Mesendoderm (in vitro differentiated cells): ENCODE data around the gene PRMT3.

Experiments
- DNase-seq: peaks from one replicate; pipeline ENCODE4 v3.0.0; 2013
- H2AK5ac ChIP-seq: 2 replicates; pipeline ENCODE4 v1.6.1; 2013; ENCODE audit warnings: low read length, inconsistent platforms
- H2BK120ac ChIP-seq: 2 replicates; pipeline ENCODE4 v1.6.1; 2013; ENCODE audit warnings: low read depth, mild to moderate bottlenecking, low read length, moderate library complexity, mixed read lengths
- H2BK15ac ChIP-seq: replicated peaks from 2 replicates; pipeline ENCODE4 v1.6.1; 2013; ENCODE audit warnings: low read depth, mild to moderate bottlenecking, moderate library complexity
- H2BK5ac ChIP-seq: 2 replicates; pipeline ENCODE4 v1.6.1; 2013; ENCODE audit warnings: low read length, inconsistent platforms
- H3K18ac ChIP-seq: 2 replicates; pipeline ENCODE4 v1.6.1; 2013; ENCODE audit warnings: mild to moderate bottlenecking, low read length, mixed read lengths
- H3K23ac ChIP-seq: one replicate; pipeline ENCODE4 v1.6.1; 2013; ENCODE audit warnings: low read length
- H3K27ac ChIP-seq: 2 replicates; pipeline ENCODE4 v1.5.1; 2013; ENCODE audit warnings: low read depth, mild to moderate bottlenecking, inconsistent platforms, low read length, moderate library complexity
- H3K27me3 ChIP-seq: 2 replicates; pipeline ENCODE4 v1.6.1; 2013; ENCODE audit warnings: low read length, control low read depth, mild to moderate bottlenecking, inconsistent platforms; ENCODE audit not compliant: insufficient read depth, poor library complexity
- H3K36me3 ChIP-seq: 2 replicates; pipeline ENCODE4 v1.6.1; 2013; ENCODE audit warnings: low read length, inconsistent platforms; ENCODE audit not compliant: control insufficient read depth, insufficient read depth
- H3K4ac ChIP-seq: one replicate; pipeline ENCODE4 v1.6.1; 2013; ENCODE audit warnings: low read depth, mild to moderate bottlenecking, low read length, moderate library complexity
- H3K4me1 ChIP-seq: 2 replicates; pipeline ENCODE4 v1.6.1; 2013; ENCODE audit warnings: low read depth, low read length, inconsistent platforms; ENCODE audit not compliant: control insufficient read depth
- H3K4me2 ChIP-seq: 2 replicates; pipeline ENCODE4 v1.6.1; 2013; ENCODE audit warnings: low read length
- H3K4me3 ChIP-seq: 2 replicates; pipeline ENCODE4 v1.5.1; 2013; ENCODE audit warnings: mild to moderate bottlenecking, low read length
- H3K56ac ChIP-seq: one replicate; pipeline ENCODE4 v1.6.1; 2013; ENCODE audit warnings: low read length
- H3K79me1 ChIP-seq: 2 replicates; pipeline ENCODE4 v1.6.1; 2013; ENCODE audit warnings: low read length, inconsistent platforms
- H3K79me2 ChIP-seq: 2 replicates; pipeline ENCODE4 v1.6.1; 2013; ENCODE audit warnings: mild to moderate bottlenecking, low read length; ENCODE audit not compliant: control insufficient read depth, insufficient read depth
- H3K9ac ChIP-seq: 2 replicates; pipeline ENCODE4 v1.6.1; 2013; ENCODE audit warnings: low read length, inconsistent platforms
- H4K5ac ChIP-seq: one replicate; pipeline ENCODE4 v1.6.1; 2013; ENCODE audit warnings: low read length
- H4K8ac ChIP-seq: one replicate; pipeline ENCODE4 v1.6.1; 2013; ENCODE audit warnings: low read depth, mild to moderate bottlenecking, control low read depth, low read length, moderate library complexity
- WGBS: extraction: QIAGEN DNeasy Blood & Tissue Kit; methylation state at CpG from one replicate; pipeline ENCODE4 v1.1.7; 2013; ENCODE audit warnings: low lambda C conversion rate, missing lambda C conversion rate; ENCODE audit not compliant: insufficient coverage; ENCODE audit errors: extremely low coverage; 5-methylcytosine and 5-hydroxymethylcytosine counted together

The PRMT3 gene

GRCh38 chr11:20501252-20501651 lies 113.7 kb downstream of the PRMT3 start:
- Histone ChIP-seq H3K4ac (no peak overlapping the region), H3K27me3 (no peaks in the 10 kb centered on the region), H3K27ac (no peak overlapping the region), H3K79me1 (no peaks in the 10 kb centered on the region), H3K4me2 (no peak overlapping the region), H2AK5ac (no peak overlapping the region), H3K4me1 (no peaks in the 10 kb centered on the region), H4K8ac (no peak overlapping the region), H3K36me3 (no peaks in the 10 kb centered on the region), H2BK5ac (no peak overlapping the region), H3K56ac (no peak overlapping the region), H3K4me3 (no peak overlapping the region), H2BK15ac (no peak overlapping the region), H3K18ac (no peak overlapping the region), H4K5ac (no peak overlapping the region), H3K9ac (no peak overlapping the region), H2BK120ac (no peak overlapping the region), H3K23ac (no peak overlapping the region), H3K79me2 (no peaks in the 10 kb centered on the region)
- DNase-seq: no peak

DNA sequence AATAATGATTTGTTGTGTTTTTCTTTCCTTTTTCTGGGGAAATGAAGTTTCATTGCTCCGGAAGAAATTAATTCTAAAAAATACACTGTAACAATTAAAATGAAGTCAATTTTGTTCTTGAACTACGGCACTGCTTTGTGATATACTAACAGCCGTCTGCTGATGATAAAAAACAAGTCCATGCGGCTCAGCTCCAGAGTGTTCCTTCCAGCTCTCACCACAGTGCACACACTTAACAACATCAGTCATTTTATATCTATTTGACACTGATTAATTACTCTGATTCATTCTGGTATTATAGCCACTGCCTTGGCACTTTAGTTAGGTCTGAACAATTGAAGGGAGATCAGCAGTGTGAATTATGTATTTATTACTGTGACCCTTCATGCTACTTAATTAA lies 114.5 kb downstream of the PRMT3 start:
- Histone ChIP-seq H3K79me1 (no peaks in the 10 kb centered on the region), H2BK15ac (no peak overlapping the region), H3K4me3 (no peak overlapping the region), H3K4ac (no peak overlapping the region), H4K8ac (no peak overlapping the region), H3K23ac (no peak overlapping the region), H3K4me2 (no peak overlapping the region), H2BK5ac (no peak overlapping the region), H3K27me3 (no peaks in the 10 kb centered on the region), H4K5ac (no peak overlapping the region), H3K18ac (no peak overlapping the region), H2BK120ac (no peak overlapping the region), H3K4me1 (no peaks in the 10 kb centered on the region), H2AK5ac (no peak overlapping the region), H3K79me2 (no peaks in the 10 kb centered on the region), H3K9ac (no peak overlapping the region), H3K27ac (no peak overlapping the region), H3K56ac (no peak overlapping the region), H3K36me3 (no peaks in the 10 kb centered on the region)
- no CpG with 5 or more reads among the region's 4 CpGs for WGBS
- no peak for DNase-seq

DNA sequence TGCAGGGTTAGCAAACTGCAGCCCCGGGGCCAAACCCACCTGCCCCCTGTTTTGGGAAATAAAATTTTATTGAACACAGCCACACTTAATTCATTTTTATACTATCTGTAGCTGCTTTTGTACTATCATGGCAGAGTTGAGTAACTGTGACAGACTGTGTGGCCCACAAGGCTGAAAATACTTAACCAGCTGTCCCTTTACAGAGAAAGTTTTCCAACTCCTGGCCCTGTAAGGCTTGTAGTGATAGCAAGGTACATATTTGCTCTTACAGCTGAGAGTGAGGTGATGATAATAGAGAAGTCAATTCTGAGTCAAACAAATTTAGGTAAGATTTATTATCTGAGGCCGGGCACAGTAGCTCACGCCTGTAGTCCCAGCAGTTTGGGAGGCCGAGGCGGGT lies 124.5 kb downstream of the PRMT3 start:
- Histone ChIP-seq H3K4ac (no peak overlapping the region), H2BK5ac (no peak overlapping the region), H3K4me3 (no peak overlapping the region), H3K79me1 (no peaks in the 10 kb centered on the region), H3K27ac (no peak overlapping the region), H4K5ac (no peak overlapping the region), H2BK15ac (no peak overlapping the region), H3K79me2 (no peaks in the 10 kb centered on the region), H3K18ac (no peak overlapping the region), H2BK120ac (no peak overlapping the region), H3K9ac (no peak overlapping the region), H3K56ac (no peak overlapping the region), H3K23ac (no peak overlapping the region), H3K36me3 (no peaks in the 10 kb centered on the region), H3K4me2 (no peak overlapping the region), H4K8ac (peak overlapping the region; percentile 39), H3K4me1 (peaks cover 4% of the 10 kb centered on the region), H2AK5ac (no peak overlapping the region), H3K27me3 (no peaks in the 10 kb centered on the region)
- no peak for DNase-seq
- no CpG with 5 or more reads among the region's 5 CpGs for WGBS

- H3K79me1 ChIP-seq: no peaks in the 10 kb centered on the region
- no peak overlapping the region for H2BK120ac ChIP-seq
- no peak for DNase-seq
- H3K36me3 ChIP-seq: no peaks in the 10 kb centered on the region
- H2AK5ac ChIP-seq: no peak overlapping the region
- H4K5ac ChIP-seq: no peak overlapping the region
- no peak overlapping the region for H3K18ac ChIP-seq
- H3K23ac ChIP-seq: no peak overlapping the region
- H3K4me2 ChIP-seq: no peak overlapping the region
- H3K56ac ChIP-seq: no peak overlapping the region
- no peaks in the 10 kb centered on the region for H3K79me2 ChIP-seq
- no peak overlapping the region for H3K4ac ChIP-seq
- no peak overlapping the region for H2BK5ac ChIP-seq
- no CpG with 5 or more reads among the region's 4 CpGs for WGBS
- H3K4me3 ChIP-seq: no peak overlapping the region
- peaks cover 4% of the 10 kb centered on the region for H3K4me1 ChIP-seq
- H2BK15ac ChIP-seq: no peak overlapping the region
- H4K8ac ChIP-seq: no peak overlapping the region
- no peaks in the 10 kb centered on the region for H3K27me3 ChIP-seq
- no peak overlapping the region for H3K9ac ChIP-seq
- no peak overlapping the region for H3K27ac ChIP-seq
Observed at GRCh38 chr11:20512869-20513268, 125.4 kb downstream of the PRMT3 start.

- Histone ChIP-seq H3K27me3 (no peaks in the 10 kb centered on the region), H4K8ac (no peak overlapping the region), H3K56ac (no peak overlapping the region), H3K9ac (no peak overlapping the region), H3K36me3 (no peaks in the 10 kb centered on the region), H3K79me2 (no peaks in the 10 kb centered on the region), H3K27ac (no peak overlapping the region), H3K4me3 (no peak overlapping the region), H3K4me1 (peaks cover 4% of the 10 kb centered on the region), H3K23ac (no peak overlapping the region), H3K4me2 (no peak overlapping the region), H3K4ac (no peak overlapping the region), H2BK15ac (no peak overlapping the region), H3K18ac (no peak overlapping the region), H2AK5ac (no peak overlapping the region), H4K5ac (no peak overlapping the region), H2BK5ac (no peak overlapping the region), H2BK120ac (no peak overlapping the region), H3K79me1 (no peaks in the 10 kb centered on the region)
- DNase-seq: no peak
- no CpG with 5 or more reads among the region's 7 CpGs for WGBS
Observed at GRCh38 chr11:20518323-20518834, 130.9 kb downstream of the PRMT3 start.

DNA sequence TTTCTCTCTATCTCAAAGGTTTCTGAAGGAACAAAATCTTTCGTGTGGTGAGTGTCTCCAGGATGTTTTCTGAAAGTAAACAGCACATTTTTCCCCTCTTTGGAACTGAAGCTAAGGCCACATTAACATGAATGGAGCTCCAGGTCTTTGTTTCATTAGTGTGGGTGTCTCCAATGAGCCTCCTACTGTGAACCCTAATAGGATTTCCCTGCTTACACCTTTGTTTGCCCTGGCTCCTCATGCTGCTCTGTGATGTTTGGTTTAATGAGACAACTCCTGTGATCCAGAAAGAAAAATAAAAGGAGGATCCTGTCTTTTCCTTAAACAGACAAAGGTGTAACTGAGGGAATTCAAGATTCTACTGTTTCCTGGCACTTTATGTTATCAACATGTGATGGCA lies 135.0 kb downstream of the PRMT3 start:
- Histone ChIP-seq H2AK5ac (no peak overlapping the region), H3K27me3 (no peaks in the 10 kb centered on the region), H4K8ac (no peak overlapping the region), H3K4me3 (no peak overlapping the region), H3K79me1 (no peaks in the 10 kb centered on the region), H3K18ac (no peak overlapping the region), H3K23ac (no peak overlapping the region), H3K79me2 (no peaks in the 10 kb centered on the region), H3K9ac (no peak overlapping the region), H4K5ac (no peak overlapping the region), H3K4me1 (no peaks in the 10 kb centered on the region), H3K4me2 (no peak overlapping the region), H2BK5ac (no peak overlapping the region), H2BK120ac (no peak overlapping the region), H3K56ac (no peak overlapping the region), H2BK15ac (no peak overlapping the region), H3K4ac (no peak overlapping the region), H3K27ac (no peak overlapping the region), H3K36me3 (no peaks in the 10 kb centered on the region)
- WGBS: no CpG with 5 or more reads among the region's 1 CpG
- DNase-seq: peak; percentile 65
